Jurkat, Clone E6-1 (cell line): ENCODE measurements around the gene CUTA.
A peak's percentile ranks its signal among the peaks of the same experiment; 100 is the strongest.
"Not testable (repeated sequence)": the region's sequence is repeated elsewhere in the genome, so short reads cannot be mapped to it uniquely, and the experiment has no call there.

ENCODE experiments used
- DNase-seq: peaks from one replicate; pipeline ENCODE4 v3.0.0-alpha.2; 2011; ENCODE audit warnings: low read depth, low spot score
- H3K4me3 ChIP-seq: 2 replicates; pipeline ENCODE4 v1.5.1; 2011; ENCODE audit warnings: mild to moderate bottlenecking, low read length, control low read depth, moderate library complexity

Gene CUTA

GRCh38 chr6:33380272-33380981, 37.5 kb downstream of the CUTA start:
- no peak overlapping the region for H3K4me3 ChIP-seq
- no peak for DNase-seq

DNA sequence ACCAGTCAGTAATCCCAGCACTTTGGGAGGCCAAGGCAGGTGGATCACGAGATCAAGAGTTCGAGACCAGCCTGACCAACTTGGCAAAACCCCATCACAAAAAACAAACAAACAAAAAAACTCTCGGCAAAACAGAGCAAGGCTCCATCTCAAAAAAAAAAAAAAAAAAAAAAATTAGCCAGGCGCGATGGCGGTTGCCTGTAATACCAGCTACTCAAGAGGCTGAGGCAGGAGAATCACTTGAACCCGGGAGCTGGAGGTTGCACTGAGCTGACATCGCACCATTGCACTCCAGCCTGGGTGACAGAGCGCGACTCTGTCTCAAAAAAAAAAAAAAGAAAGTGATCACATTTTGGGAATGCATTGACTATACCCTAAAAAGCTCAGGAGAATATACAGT, 38.7 kb downstream of the CUTA start:
- not testable (repeated sequence) for H3K4me3 ChIP-seq, DNase-seq

DNA sequence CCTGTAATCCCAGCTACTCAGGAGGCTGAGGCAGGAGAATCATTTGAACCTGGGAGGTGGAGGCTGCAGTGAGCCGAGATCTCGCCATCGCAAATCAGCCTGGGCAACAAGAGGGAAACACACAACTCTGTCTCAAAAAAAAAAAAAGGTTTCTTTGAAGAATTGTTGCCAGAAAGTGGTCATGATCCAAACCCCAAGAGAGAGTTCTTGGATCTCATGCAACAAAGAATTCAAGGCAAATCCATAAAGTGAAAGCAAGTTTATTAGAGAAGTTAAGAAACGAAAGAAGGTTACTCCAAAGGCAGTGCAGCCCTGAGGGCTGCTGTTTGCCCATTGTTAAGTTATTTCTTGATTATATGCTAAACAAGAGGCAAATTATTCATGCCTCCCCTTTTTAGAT, 40.7 kb downstream of the CUTA start:
- no peak for DNase-seq
- H3K4me3 ChIP-seq: no peak overlapping the region

GRCh38 chr6:33375143-33375671, 42.7 kb downstream of the CUTA start:
- H3K4me3 ChIP-seq: no peak overlapping the region
- no peak for DNase-seq

- DNase-seq: peak; percentile 69
- no peak overlapping the region for H3K4me3 ChIP-seq
Measured at GRCh38 chr6:33373960-33374910, 43.7 kb downstream of the CUTA start.

DNA sequence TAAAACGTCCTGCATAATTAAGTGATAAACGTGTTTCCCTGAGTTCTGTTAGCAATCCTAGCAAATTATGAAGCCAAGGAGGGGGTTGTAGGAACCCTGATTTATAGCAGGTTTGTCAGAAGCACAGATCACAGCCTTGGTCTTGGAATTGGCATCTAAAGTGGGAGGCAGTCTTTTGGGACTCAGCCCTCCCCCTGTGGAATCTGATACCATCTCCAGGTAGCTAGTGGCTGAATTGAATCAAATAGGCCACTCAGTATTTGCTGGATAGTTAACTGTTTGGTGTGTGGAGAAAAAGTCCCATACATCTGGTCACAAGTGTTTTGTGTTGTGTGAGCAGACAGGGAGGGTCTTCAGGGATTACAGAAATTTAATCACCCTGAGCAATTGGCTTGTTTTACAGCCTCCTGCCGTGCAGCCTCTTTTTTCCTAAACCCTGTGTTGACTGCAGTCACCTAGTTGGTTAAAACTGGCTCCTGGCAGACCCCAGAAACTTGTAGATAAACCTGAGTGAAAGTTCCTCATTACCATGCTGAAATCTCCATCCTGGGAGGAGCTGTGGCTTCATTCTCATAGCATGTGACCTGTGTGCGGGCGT, 45.3 kb downstream of the CUTA start:
- H3K4me3 ChIP-seq: no peak overlapping the region
- DNase-seq: no peak

DNA sequence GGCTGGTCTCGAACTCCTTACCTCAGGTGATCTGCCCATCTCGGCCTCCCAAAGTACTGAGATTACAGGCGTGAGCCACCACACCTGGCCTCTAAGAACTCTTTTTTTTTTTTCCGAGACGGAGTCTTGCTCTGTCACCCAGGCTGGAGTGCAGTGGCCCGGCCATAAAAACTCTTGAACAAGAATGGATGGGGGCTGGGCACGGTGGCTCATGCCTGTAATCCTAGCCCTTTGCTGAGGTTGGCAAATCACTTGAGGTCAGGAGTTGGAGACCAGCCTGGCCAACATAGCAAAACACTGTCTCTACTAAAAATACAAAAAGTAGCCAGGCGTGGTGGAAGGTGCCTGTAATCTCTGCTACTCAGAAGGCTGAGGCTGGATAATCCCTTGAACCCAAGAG, 46.0 kb downstream of the CUTA start:
- not testable (repeated sequence) for DNase-seq, H3K4me3 ChIP-seq

GRCh38 chr6:33367715-33368025, 50.2 kb downstream of the CUTA start:
- not testable (repeated sequence) for H3K4me3 ChIP-seq, DNase-seq

DNA sequence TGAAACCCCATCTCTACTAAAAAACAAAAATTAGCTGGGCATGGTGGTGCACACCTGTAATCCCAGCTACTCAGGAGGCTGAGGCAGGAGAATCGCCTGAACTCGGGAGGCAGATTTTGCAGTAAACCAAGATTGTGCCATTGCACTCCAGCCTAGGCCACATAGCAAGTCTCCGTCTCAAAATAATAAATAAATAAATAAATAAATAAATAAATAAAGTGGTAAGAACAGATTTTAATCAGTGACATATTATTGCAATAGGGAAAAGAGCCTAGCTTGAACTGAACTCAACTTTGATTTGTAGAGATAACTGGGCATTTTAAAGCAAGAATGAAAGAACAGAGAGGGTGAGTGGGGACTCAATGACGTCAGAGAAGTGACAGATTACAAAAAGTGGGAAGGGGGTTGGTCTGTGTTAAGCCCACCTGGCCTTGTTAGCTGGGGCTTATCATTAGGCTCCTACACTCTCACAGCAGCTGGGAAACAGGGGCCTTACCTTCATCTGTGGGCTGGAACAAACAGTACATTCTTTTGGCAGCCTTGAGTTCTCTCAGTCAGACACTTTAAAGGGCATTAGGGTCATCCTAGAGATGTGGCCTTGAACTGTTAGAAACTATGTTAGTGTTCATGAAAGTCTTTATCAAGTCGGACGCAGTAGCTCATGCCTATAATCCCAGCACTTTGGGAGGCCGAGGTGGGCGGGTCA, 50.7 kb downstream of the CUTA start:
- no peak overlapping the region for H3K4me3 ChIP-seq
- DNase-seq: no peak
